Posterior vena cava (tissue), 2 donors: ENCODE measurements around the gene SLC15A4. TPM values are rescaled to one million over a fixed set of nuclear protein-coding genes. Genes with fewer than 3 reads are reported as not detected.

Experiments
- DNase-seq: peaks from one replicate; pipeline ENCODE4 v3.0.0-alpha.2; 2020; ENCODE audit warnings: low spot score
- intact Hi-C, 2 donors: fragments of 100-400 bp; cut with DNase I; formaldehyde crosslinking; loops; one replicate each; pipeline versions ENCODE4 v1.14.1 to v1.14.2; 2022 to 2023
- total RNA-seq, 2 donors: library from RNA; stranded (reverse); fragmentation: NEBNext Ultra II Directional; extraction: Animal tissue kit (Norgen Biotek cat#: 25700); gene quantifications; one replicate each; pipeline ENCODE4 v1.2.1, GENCODE V29; 2021
- donor health status: DM: yes; HTN: yes; CAD: no.
- donor health status: DM: yes; HTN: yes; CAD: no.

Gene SLC15A4
- total RNA-seq, 2 donors from 2014 or later, result 26.8 to 27.0 TPM

DNA sequence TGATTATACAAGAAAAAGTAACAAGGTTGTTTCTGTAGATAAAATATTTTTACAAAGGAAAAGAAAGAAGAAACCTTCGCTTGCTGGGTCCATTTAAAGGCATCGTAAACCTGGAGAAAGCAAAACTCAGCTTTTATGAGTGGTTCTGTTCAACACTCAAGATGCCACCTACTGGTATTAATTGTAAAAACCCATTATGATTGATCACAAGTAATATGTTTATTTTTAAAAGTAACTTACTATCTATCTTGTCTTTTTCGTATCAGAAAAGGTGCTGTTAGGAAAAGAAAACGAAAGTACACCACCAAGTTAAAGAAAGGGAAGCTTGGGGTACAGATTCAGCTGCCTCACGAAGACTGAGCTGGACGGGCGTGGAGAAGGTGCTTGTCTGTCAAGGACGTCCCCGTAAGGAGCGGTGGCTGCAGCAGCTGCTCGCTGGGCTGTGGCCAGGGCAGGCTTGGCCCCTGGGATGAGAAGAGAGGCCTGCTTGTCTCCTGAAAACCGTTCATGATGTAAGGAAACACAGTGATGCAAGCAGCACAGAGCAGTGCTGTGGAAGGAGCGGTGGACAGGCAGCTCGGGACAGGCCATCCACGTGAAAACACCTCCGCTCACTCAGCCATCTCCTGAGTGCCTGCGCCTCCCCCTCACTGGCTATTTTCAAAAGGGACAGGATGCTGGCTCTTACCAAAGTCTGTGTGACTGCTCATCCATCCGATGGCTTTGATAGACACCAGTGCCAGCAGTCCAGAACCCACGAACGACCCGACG is 25.0 kb downstream of the SLC15A4 start:
- peak; percentile 40 for DNase-seq
- intact Hi-C loops, result no loop called here

DNA sequence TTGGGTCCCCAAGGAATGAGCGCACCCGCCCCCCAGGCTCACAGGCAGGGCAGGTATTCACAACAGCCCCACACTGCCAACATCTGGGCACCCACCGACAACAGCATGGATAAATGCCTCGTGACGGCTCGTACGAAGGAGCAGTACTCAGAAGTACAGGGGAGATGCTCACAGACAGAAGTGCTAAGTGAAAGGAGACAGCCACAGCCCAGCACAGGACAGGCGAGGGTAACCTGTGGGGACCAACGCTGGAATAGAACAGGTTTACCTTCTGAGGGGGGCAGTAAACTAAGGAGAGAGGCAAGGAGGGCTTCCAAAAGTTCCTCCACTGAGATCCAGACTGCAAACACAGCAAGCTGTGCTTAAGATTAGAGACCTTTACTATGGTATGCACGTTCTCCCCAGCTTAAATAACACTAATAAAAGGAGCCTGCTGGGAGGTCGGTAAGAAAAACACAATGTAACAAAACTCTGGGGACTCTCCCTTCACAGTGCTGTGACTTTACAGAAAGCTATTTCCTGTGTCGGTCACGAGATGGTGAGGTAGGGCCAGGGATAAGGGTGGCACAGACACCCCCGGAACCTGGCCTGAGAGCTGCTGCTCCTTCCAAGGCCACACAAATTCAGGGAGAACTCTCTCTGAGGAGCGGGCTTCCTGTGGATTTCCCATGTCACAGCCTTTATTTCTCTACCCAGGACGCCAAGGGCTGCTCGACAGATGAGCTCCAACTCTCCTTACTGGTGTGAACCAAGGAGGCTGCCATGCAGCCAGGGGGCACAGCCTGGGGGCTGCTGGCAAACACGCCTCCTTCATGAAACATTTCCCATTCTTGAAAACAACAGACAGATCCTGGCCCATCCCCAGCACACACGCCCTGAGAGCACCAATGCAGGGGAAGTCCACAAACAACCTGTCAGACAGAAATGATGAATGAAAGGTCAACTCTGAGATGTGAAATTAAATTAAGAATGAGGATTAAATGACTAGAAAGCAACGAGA is 26.3 kb downstream of the SLC15A4 start:
- no peak for DNase-seq
- intact Hi-C loops, result no loop called here

GRCh38 chr12:128796439-128797118 is 27.2 kb downstream of the SLC15A4 start:
- intact Hi-C loops, result no loop called here
- DNase-seq, result no peak

DNA sequence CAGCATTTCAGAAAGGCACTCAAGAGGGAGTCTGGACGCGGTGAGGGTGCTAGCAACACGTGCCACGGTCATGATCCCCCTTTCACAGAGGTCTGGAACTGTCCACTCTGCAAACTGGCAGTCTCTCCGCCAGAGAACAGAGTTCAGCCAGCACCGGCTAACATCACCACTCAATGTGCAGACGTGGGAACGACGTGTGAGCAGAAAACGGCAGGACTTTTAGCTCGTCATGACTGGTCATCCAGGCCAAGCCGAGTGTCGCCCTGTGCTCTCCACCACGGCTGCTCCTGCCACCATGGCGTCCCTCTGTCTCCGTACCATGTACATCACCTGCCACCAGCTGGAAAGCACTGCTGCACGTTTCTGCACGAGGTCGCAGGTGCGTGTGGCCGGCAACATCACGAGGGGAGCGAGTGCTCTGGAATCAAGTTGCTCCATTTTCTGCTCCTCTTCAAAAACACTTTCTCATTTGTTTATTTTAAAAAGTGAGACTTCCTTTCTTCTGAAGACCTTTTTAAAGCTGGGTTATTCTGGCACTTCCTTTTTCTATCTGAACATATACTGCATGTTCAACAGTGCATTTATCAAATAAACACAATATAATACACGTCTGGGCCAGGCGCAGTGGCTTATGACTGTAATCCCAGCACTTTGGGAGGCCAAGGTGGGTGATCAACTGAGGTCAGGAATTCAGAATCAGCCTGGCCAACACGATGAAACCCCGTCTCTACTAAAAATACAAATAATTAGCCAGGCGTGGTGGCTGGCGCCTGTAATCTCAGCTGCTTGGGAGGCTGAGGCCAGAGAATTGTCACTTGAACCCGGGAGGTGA is 28.0 kb downstream of the SLC15A4 start:
- intact Hi-C loops, result no loop called here

DNA sequence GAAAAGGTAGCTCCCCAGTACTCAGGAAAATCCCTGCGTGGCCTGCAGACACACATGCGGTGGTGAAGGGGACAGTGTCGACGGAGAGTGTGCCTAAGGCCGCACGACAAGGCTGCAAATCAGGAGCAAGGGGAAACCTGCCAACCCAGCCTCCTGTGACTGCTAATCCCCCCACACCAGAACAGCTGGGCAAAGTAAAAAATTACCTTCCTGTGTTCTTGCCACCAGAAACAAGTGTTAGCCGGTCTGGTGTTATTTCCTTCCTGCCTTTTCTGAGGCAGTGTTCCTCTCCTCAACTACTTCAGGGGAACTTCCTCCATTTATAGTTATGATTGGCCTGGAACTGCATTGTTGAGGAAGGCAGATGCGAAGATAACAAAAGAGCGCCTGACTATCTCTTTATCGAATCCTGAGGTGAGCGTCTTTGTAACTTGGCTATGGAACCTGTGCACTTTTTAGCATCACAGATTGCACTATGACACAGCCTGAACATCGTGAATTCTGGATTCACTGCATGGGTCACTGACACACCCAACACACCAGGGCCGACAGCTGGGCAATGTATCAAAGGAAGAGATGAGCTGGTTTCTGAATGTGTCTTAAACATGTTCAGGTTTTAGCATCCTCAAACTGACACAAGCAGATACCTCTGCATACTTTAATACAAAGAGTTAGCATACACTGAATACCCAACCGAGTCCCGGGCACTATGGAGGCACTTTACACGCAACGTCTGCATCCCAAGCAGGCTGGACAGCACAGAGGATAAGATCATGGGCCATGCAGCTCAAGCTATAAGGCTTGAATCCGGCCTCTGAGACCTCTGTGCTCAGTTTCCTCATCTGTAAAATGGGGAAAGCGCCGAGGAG is 28.9 kb downstream of the SLC15A4 start:
- no peak for DNase-seq
- intact Hi-C loops, result no loop called here

More for the DNA sequence above, 28.0 kb downstream of the SLC15A4 start:
- no peak for DNase-seq

- DNase-seq, result no peak
- intact Hi-C loops, result no loop called here
Measured at GRCh38 chr12:128793701-128794100, 30.1 kb downstream of the SLC15A4 start.

GRCh38 chr12:128792881-128793280 is 30.9 kb downstream of the SLC15A4 start:
- intact Hi-C loops, result no loop called here
- no peak for DNase-seq

GRCh38 chr12:128792398-128792797 is 31.4 kb downstream of the SLC15A4 start:
- DNase-seq, result no peak

DNA sequence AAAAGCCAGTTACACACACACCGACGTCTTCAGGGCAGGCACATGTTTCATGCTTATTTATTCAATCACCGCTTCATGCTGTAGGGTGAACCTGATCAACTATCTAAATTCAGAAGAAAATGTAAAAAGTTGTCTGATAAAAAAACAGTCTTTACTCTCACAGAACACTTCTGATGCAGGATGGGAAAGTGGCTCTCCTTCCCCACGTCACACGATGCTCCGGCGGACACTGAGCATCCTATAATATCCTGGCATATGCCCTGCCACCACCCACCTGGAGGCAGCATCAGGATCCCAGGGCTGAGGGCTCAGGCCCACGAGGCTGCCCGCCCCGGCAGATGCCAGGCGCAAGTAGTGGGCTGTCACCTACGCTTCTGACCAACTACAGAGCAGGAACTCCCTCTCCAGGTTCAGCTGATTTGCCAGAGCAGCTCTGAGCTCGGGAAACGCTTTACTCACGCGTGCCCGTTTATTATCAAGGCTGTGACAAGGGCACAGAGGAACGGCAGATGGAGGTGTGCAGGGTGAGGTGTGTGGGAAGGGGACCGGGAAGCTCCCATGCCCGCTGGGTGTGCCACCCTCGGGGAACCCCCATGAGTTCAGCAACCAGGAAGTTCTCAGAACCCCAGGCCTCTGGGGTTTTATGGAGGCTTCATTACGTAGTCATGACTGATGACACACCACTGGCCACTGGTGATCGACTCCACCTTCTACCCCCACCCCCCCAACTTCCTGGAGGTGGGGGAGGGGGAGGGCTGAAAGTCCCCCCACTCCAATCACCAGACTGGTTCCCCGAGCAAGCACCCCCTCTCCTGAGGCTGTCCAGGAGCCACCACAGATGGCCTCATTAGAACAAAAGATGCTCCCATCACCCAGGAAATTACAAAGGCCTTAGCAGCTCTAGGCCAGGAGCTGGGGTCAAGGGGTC is 32.1 kb downstream of the SLC15A4 start:
- intact Hi-C loops, result no loop called here
- no peak for DNase-seq

More at GRCh38 chr12:128792398-128792797, 31.4 kb downstream of the SLC15A4 start:
- intact Hi-C loops, result no loop called here

- intact Hi-C loops, result no loop called here
- DNase-seq, result no peak
Measured at GRCh38 chr12:128790653-128791373, 32.9 kb downstream of the SLC15A4 start.

- DNase-seq, result no peak
- intact Hi-C loops, result no loop called here
Measured at GRCh38 chr12:128790221-128790620, 33.5 kb downstream of the SLC15A4 start.

DNA sequence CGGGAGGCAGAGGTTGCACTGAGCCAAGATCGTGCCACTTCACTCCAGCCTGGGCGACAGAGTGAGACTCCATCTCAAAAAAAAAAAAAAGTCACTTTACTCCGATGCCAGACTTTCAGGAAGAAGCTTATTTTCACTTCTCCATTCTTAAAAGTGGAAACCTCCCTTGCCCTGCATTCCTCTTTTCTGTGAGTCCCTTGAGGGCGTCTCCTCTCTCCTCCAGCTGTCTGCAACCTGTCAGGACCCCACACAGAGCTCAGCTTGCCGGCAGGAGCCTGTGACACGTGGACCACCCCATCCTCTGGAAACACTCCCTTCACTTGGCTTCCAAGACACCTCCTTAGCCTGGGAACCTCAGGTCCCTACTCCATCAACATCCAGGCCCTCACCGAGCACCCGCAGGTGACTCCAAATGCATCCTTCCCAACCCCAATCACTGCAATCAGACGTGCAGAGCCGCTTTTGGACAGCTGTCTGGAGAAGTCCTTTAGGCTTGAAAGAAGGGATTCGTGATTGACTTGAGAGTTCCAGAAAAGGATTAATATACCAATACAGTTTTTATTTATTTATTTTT is 34.3 kb downstream of the SLC15A4 start:
- intact Hi-C loops, result no loop called here

DNA sequence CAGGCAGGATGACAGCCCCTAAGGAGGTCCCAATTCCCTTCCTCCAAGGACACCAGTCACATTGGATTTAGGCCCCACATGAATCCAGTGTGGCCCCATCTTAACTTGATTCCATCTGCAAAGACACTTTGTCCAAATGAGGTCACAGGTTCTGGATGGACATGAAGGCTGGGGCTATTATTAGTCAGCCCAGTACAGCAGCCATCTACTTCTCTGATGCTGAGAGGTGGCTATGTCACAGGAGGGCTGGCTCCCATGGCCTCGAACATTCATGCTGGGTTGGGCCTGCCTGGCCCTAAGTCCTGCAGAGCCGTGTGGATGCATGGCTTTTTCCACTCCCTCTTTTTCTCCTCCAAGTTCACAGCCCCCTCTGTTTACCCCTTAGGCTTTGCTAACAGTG is 35.9 kb downstream of the SLC15A4 start:
- intact Hi-C loops, result no loop called here
- no peak for DNase-seq

More for the DNA sequence above, 34.3 kb downstream of the SLC15A4 start:
- no peak for DNase-seq

GRCh38 chr12:128786741-128787391 is 36.9 kb downstream of the SLC15A4 start:
- DNase-seq, result peak; percentile 37
- intact Hi-C loops, result no loop called here

GRCh38 chr12:128784030-128784760 is 39.6 kb downstream of the SLC15A4 start:
- intact Hi-C loops, result no loop called here

More at GRCh38 chr12:128784030-128784760, 39.6 kb downstream of the SLC15A4 start:
- DNase-seq, result no peak
